Measurements from ENCODE around the gene LRRC26.

- TF ChIP-seq ZNF384 (IDR thresholded peaks at IDR 0.05) (no peak), SP1 (IDR thresholded peaks at IDR 0.05) (no peak), FOXK2 (IDR thresholded peaks at IDR 0.05) (no peak), FOXM1 (IDR thresholded peaks at IDR 0.05; ENCODE audit: borderline replicate concordance) (no peak), PKNOX1 (IDR thresholded peaks at IDR 0.05) (no peak; the same call in 1 of the 2 replicates), NFRKB (IDR thresholded peaks at IDR 0.05) (no peak), L3MBTL2 (conservative IDR thresholded peaks at IDR 0.05) (no peak), FOXA1 (IDR thresholded peaks at IDR 0.05) (no peak), CTBP1 (IDR thresholded peaks at IDR 0.05; ENCODE audit: borderline replicate concordance) (no peak)
Measured at GRCh38 chr9:137198902-137199283, 29.0 kb upstream of the LRRC26 start.
